Nephron progenitor cell (in vitro differentiated cells): ENCODE results near the gene VN1R5.
A peak's percentile ranks its signal among the peaks of the same experiment; 100 is the strongest.

Source experiments
- DNase-seq: peaks from one replicate; pipeline ENCODE4 v3.0.0; 2021
- H3K27ac Mint-ChIP-seq: 2 replicates; pipeline ENCODE4 v1.8.0; 2021; ENCODE audit warnings: mild to moderate bottlenecking, moderate library complexity, mixed read lengths
- H3K27me3 Mint-ChIP-seq: 2 replicates; pipeline ENCODE4 v1.8.0; 2021; ENCODE audit warnings: mild to moderate bottlenecking, low read depth, mixed read lengths; ENCODE audit not compliant: poor library complexity
- H3K36me3 Mint-ChIP-seq: 2 replicates; pipeline ENCODE4 v1.8.0; 2021; ENCODE audit warnings: low read depth, mixed read lengths
- H3K4me1 Mint-ChIP-seq: 2 replicates; pipeline ENCODE4 v1.8.0; 2021; ENCODE audit warnings: mixed read lengths
- H3K4me3 Mint-ChIP-seq: 2 replicates; pipeline ENCODE4 v1.8.0; 2021; ENCODE audit warnings: mild to moderate bottlenecking, moderate library complexity, mixed read lengths
- H3K9me3 Mint-ChIP-seq: 2 replicates; pipeline ENCODE4 v1.8.0; 2021; ENCODE audit warnings: mild to moderate bottlenecking, moderate library complexity, mixed read lengths
- TF ChIP-seq, protein P1 (sequence below): fragments of 200-600 bp; sonication (generic); IDR thresholded peaks from 2 replicates; pipeline ENCODE4 v1.5.0; 2021; ENCODE audit warnings: antibody characterized with exemption

Gene VN1R5

DNA sequence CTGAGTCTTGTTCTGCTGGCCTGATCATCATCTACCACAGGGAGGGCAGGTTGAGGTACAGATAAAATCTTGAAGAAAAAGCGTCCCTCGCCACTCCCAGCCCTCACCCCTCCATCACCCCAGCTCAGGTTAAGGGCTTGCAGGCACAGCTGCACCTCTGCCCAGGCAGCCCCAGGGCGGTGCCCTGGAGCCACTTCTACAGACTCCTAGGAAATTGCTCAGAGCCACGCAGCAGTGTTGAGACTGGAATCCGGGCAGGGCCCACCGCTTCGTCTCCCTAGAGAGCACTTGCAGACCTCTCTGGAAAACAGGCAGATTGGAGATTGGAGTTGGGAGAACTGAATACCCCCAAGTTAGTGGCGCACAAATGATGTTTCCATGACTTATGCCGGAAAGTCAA lies 35.3 kb downstream of the VN1R5 start:
- peaks cover 9% of the 10 kb centered on the region for H3K27me3 Mint-ChIP-seq
- no peak overlapping the region for H3K27ac Mint-ChIP-seq
- TF ChIP-seq, protein P1, sequence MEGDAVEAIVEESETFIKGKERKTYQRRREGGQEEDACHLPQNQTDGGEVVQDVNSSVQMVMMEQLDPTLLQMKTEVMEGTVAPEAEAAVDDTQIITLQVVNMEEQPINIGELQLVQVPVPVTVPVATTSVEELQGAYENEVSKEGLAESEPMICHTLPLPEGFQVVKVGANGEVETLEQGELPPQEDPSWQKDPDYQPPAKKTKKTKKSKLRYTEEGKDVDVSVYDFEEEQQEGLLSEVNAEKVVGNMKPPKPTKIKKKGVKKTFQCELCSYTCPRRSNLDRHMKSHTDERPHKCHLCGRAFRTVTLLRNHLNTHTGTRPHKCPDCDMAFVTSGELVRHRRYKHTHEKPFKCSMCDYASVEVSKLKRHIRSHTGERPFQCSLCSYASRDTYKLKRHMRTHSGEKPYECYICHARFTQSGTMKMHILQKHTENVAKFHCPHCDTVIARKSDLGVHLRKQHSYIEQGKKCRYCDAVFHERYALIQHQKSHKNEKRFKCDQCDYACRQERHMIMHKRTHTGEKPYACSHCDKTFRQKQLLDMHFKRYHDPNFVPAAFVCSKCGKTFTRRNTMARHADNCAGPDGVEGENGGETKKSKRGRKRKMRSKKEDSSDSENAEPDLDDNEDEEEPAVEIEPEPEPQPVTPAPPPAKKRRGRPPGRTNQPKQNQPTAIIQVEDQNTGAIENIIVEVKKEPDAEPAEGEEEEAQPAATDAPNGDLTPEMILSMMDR: no peak
- no peak overlapping the region for H3K4me3 Mint-ChIP-seq
- H3K9me3 Mint-ChIP-seq: peaks cover 41% of the 10 kb centered on the region
- no peak for DNase-seq
- H3K4me1 Mint-ChIP-seq: peaks cover 26% of the 10 kb centered on the region
- H3K36me3 Mint-ChIP-seq: peaks cover 49% of the 10 kb centered on the region

DNA sequence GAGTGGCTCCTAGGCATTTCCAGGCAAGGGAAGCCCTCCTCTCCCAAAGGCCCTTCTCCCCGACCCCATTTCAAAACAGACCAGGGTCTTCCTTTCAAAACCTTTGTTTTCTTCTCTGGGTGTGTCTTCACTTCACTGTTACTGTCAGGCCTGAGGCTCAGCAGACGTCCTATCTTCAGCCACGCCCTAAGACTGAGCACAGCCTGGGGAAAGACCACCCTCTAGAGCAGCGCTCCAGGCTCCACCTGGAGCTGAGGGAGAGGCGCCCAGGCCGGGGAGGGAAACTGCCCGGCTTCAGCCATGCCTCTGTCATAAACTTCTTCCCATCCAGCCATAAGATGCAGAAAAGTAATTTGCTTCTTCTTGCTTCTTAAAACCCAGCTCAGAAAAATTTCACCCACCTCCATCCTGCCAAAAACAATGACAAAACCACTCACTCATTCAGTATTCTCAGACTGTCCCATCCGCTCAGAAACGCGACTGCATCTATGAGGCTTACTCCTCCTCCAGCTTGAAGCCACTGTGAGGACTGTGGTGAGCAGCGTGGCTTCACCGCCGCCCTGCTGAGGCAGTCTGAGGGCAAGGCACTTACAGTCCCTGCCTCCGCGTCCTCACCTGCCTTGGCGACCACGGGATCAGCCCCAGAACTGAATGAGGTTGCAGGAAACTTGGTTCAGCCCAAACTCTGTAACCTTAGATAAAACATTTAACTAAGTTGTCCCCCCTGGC lies 36.1 kb downstream of the VN1R5 start:
- no peak overlapping the region for H3K27ac Mint-ChIP-seq
- peaks cover 26% of the 10 kb centered on the region for H3K4me1 Mint-ChIP-seq
- H3K9me3 Mint-ChIP-seq: peaks cover 33% of the 10 kb centered on the region
- peaks cover 49% of the 10 kb centered on the region for H3K36me3 Mint-ChIP-seq
- H3K4me3 Mint-ChIP-seq: no peak overlapping the region
- no peak for DNase-seq
- peaks cover 12% of the 10 kb centered on the region for H3K27me3 Mint-ChIP-seq
- TF ChIP-seq, protein P1: no peak

DNA sequence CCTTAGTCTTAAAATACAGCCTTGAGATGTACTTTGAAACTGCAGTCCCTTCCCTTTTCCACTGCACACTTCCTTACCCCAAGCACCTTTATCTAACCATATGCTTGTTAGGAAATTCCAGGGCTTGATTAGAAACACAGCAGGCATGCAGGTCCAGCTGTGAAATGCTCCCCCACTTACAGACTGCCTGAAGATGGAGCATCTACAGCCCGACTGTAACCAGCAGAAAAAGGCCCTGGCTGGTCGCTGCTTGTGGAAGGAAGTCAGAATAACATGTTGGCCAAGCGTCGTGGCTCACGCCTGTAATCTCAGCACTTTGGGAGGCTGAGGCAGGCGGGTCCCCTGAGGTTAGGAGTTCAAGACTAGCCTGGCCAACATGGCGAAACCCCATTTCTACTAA lies 37.2 kb downstream of the VN1R5 start:
- H3K27me3 Mint-ChIP-seq: peaks cover 12% of the 10 kb centered on the region
- no peak overlapping the region for H3K4me3 Mint-ChIP-seq
- no peak for DNase-seq
- H3K9me3 Mint-ChIP-seq: peaks cover 22% of the 10 kb centered on the region
- H3K36me3 Mint-ChIP-seq: peaks cover 49% of the 10 kb centered on the region
- peak overlapping the region; percentile 65 for H3K27ac Mint-ChIP-seq
- peaks cover 26% of the 10 kb centered on the region for H3K4me1 Mint-ChIP-seq
- TF ChIP-seq, protein P1: no peak

DNA sequence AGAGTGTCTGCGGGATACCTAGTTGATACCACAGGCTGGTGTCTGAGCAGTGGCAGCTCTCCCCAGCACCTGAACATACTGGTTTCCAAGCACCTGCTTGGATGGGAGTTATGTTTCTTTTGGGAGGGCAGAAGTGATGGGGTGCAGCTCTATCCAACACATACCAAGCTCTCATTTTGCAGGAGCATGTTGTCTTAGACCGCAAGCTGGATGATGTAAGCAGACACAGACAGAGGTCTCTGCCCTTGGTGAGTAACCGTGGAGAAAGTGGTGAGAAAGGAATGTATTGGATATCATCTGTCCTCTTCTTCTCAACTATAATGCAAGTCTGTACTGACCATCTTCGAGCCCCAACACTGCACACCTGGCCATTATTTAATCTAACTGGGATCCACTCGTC lies 38.4 kb downstream of the VN1R5 start:
- H3K4me1 Mint-ChIP-seq: peaks cover 25% of the 10 kb centered on the region
- H3K36me3 Mint-ChIP-seq: peaks cover 50% of the 10 kb centered on the region
- peaks cover 9% of the 10 kb centered on the region for H3K27me3 Mint-ChIP-seq
- no peak overlapping the region for H3K4me3 Mint-ChIP-seq
- peaks cover 10% of the 10 kb centered on the region for H3K9me3 Mint-ChIP-seq
- TF ChIP-seq, protein P1: no peak
- no peak overlapping the region for H3K27ac Mint-ChIP-seq
- no peak for DNase-seq

DNA sequence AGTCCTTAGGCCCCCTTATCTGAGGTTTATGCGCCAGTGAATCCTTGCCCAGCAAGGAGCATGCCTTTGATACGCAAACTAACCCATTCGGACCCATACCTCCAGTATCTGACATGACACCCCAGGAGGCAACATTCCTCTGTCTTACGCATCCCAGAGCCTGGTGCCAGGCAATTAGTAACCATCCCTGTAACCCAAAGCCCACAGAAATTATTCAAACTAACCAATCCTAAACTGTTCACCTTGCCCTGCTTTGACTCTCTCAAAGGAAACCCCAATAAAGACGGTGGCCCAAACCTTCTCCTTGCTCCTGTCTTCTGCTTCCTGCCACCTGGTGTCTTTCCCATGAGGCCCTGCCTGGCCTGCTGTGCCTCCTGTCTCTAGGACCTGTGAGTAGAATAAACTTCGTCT lies 39.4 kb downstream of the VN1R5 start:
- peaks cover 22% of the 10 kb centered on the region for H3K4me1 Mint-ChIP-seq
- no peak for DNase-seq

More for the DNA sequence above, 39.4 kb downstream of the VN1R5 start:
- Mint-ChIP-seq H3K4me3 (no peak overlapping the region), H3K27ac (no peak overlapping the region), H3K36me3 (peaks cover 55% of the 10 kb centered on the region), H3K9me3 (peaks cover 5% of the 10 kb centered on the region), H3K27me3 (peaks cover 9% of the 10 kb centered on the region)
- TF ChIP-seq, protein P1: no peak
